H1 (cell line): ENCODE measurements around the gene FAM169A. TPM values are rescaled to one million over a fixed set of nuclear protein-coding genes. Genes with fewer than 3 reads are reported as not detected.

Experiments
- CTCF ChIA-PET: fragments of 300-600 bp; sonication (Branson Sonifier 250); formaldehyde crosslinking; loops from one replicate; lab custom pipeline; 2021; ENCODE audit not compliant: partially characterized antibody; lab: Charles Lee
- POLR2A ChIA-PET: fragments of 300-600 bp; sonication (Branson Sonifier 250); formaldehyde crosslinking; loops from one replicate; lab custom pipeline; 2021; ENCODE audit warnings: inconsistent platforms; ENCODE audit not compliant: partially characterized antibody; lab: Charles Lee
- DNase-seq, 2 experiments: peaks; one replicate each; pipeline versions ENCODE4 v3.0.0 to v3.0.0-alpha.2; 2010 to 2022; ENCODE audit warnings: low spot score in 2 of 2, low read depth in 1 of 2, mixed read lengths in 1 of 2
- FAIRE-seq: peaks from 2 replicates; lab custom pipeline; 2011; peaks lifted over from hg19 to GRCh38; lab: Jason Lieb, UNC
- H2AFZ ChIP-seq: 2 replicates; pipeline ENCODE4 v1.8.1; 2012; ENCODE audit warnings: low read length, inconsistent platforms
- H2AK5ac ChIP-seq: 2 replicates; pipeline ENCODE4 v1.6.1; 2013; ENCODE audit warnings: low read depth, low read length
- H2BK120ac ChIP-seq: replicated peaks from 2 replicates; pipeline ENCODE3; 2013; ENCODE audit warnings: low read depth, low read length, inconsistent platforms
- H2BK12ac ChIP-seq: 2 replicates; pipeline ENCODE4 v1.6.1; 2013; ENCODE audit warnings: low read depth, low read length
- H2BK15ac ChIP-seq: 2 replicates; pipeline ENCODE4 v1.6.1; 2013; ENCODE audit warnings: low read length
- H2BK20ac ChIP-seq: 2 replicates; pipeline ENCODE4 v1.6.1; 2013; ENCODE audit warnings: low read length
- H2BK5ac ChIP-seq: 2 replicates; pipeline ENCODE4 v1.6.1; 2013; ENCODE audit warnings: low read depth, low read length
- H3K14ac ChIP-seq: 2 replicates; pipeline ENCODE4 v1.6.1; 2013; ENCODE audit warnings: inconsistent platforms; ENCODE audit not compliant: insufficient read length
- H3K18ac ChIP-seq: 2 replicates; pipeline ENCODE4 v1.6.1; 2013; ENCODE audit warnings: low read length; ENCODE audit errors: extremely low read depth
- H3K23ac ChIP-seq: 2 replicates; pipeline ENCODE4 v1.6.1; 2013; ENCODE audit warnings: inconsistent platforms; ENCODE audit not compliant: insufficient read length
- H3K23me2 ChIP-seq: 2 replicates; pipeline ENCODE4 v1.6.1; 2013; ENCODE audit warnings: low read depth, low read length
- H3K27ac ChIP-seq: 2 replicates; pipeline ENCODE4 v1.6.1; 2011; ENCODE audit warnings: low read depth, low read length, inconsistent platforms
- H3K27me3 ChIP-seq, 4 experiments: replicated peaks in 1 of 4; 1 replicate in 1 of 4; 2 replicates in 3 of 4; pipeline versions ENCODE4 v1.6.1 to v1.8.1; 2011 to 2013; ENCODE audit warnings: low read length in 3 of 4, mild to moderate bottlenecking in 3 of 4, inconsistent platforms in 2 of 4, mixed read lengths in 2 of 4, moderate library complexity in 1 of 4; ENCODE audit not compliant: control insufficient read depth in 3 of 4, insufficient read depth in 3 of 4; ENCODE audit errors: extremely low read depth in 1 of 4
- H3K36me3 ChIP-seq, 4 experiments: 2 replicates each; pipeline versions ENCODE4 v1.6.1 to v1.8.1; 2011 to 2013; ENCODE audit warnings: mild to moderate bottlenecking in 4 of 4, low read length in 3 of 4, moderate library complexity in 2 of 4, control low read depth in 1 of 4, inconsistent platforms in 1 of 4; ENCODE audit not compliant: insufficient read depth in 4 of 4, control insufficient read depth in 2 of 4
- H3K4ac ChIP-seq: replicated peaks from 2 replicates; pipeline ENCODE3; 2013; ENCODE audit warnings: low read length, low read depth, mixed read lengths, inconsistent platforms; ENCODE audit not compliant: insufficient read length
- H3K4me1 ChIP-seq, 4 experiments: replicated peaks in 1 of 4; 1 replicate in 1 of 4; 2 replicates in 3 of 4; pipeline versions ENCODE4 v1.6.1 to v1.8.1; 2011 to 2013; ENCODE audit warnings: low read length in 3 of 4, inconsistent platforms in 2 of 4, mixed read lengths in 1 of 4; ENCODE audit not compliant: insufficient read depth in 4 of 4, control insufficient read depth in 3 of 4
- H3K4me2 ChIP-seq, 2 experiments: 2 replicates each; pipeline versions ENCODE4 v1.6.1 to v1.8.1; 2011 to 2013; ENCODE audit warnings: low read depth in 2 of 2, low read length in 2 of 2, control low read depth in 1 of 2, inconsistent platforms in 1 of 2, mild to moderate bottlenecking in 1 of 2; ENCODE audit not compliant: insufficient read depth in 1 of 2
- H3K4me3 ChIP-seq, 4 experiments: fragments of 200-600, 300-600 bp in 1 of 4; sonication (generic), shearing (Covaris generic), sonication (Bioruptor Twin) in 1 of 4; 2 replicates each; pipeline versions ENCODE4 v1.5.1 to v1.8.1; 2011 to 2016; ENCODE audit warnings: low read length in 4 of 4, low read depth in 3 of 4, control low read depth in 2 of 4, inconsistent platforms in 2 of 4, mild to moderate bottlenecking in 2 of 4, mixed read lengths in 1 of 4, moderate library complexity in 1 of 4; ENCODE audit not compliant: insufficient read depth in 2 of 4; ENCODE audit errors: extremely low read depth in 1 of 4
- H3K56ac ChIP-seq: replicated peaks from 2 replicates; pipeline ENCODE3; 2013; ENCODE audit warnings: low read depth, mild to moderate bottlenecking, mixed read lengths, low read length, inconsistent platforms; ENCODE audit not compliant: insufficient read length
- H3K79me1 ChIP-seq: 2 replicates; pipeline ENCODE4 v1.6.1; 2013; ENCODE audit warnings: low read depth, low read length, control low read depth
- H3K79me2 ChIP-seq, 2 experiments: 2 replicates each; pipeline versions ENCODE4 v1.6.1 to v1.8.1; 2012 to 2013; ENCODE audit warnings: low read length in 2 of 2, mild to moderate bottlenecking in 2 of 2, inconsistent platforms in 1 of 2; ENCODE audit not compliant: insufficient read depth in 2 of 2, control insufficient read depth in 1 of 2
- H3K9ac ChIP-seq, 4 experiments: replicated peaks in 1 of 4; 1 replicate in 1 of 4; 2 replicates in 3 of 4; pipeline versions ENCODE4 v1.6.1 to v1.8.1; 2011 to 2013; ENCODE audit warnings: low read depth in 3 of 4, low read length in 3 of 4, control low read depth in 2 of 4, mild to moderate bottlenecking in 2 of 4, moderate library complexity in 2 of 4, inconsistent platforms in 1 of 4; ENCODE audit errors: extremely low read depth in 1 of 4
- H3K9me3 ChIP-seq, 2 experiments: 2 replicates each; pipeline versions ENCODE4 v1.6.1 to v1.8.1; 2012 to 2013; ENCODE audit warnings: mild to moderate bottlenecking in 2 of 2, moderate library complexity in 2 of 2, control low read depth in 1 of 2, inconsistent platforms in 1 of 2, low read depth in 1 of 2, low read length in 1 of 2, mixed read lengths in 1 of 2; ENCODE audit not compliant: insufficient read depth in 2 of 2
- H4K20me1 ChIP-seq, 2 experiments: replicated peaks in 1 of 2; 2 replicates each; pipeline versions ENCODE3 to v1.8.1; 2011 to 2013; ENCODE audit warnings: inconsistent platforms in 2 of 2, low read length in 2 of 2, mild to moderate bottlenecking in 1 of 2; ENCODE audit not compliant: insufficient read depth in 2 of 2, control insufficient read depth in 1 of 2
- H4K5ac ChIP-seq: 2 replicates; pipeline ENCODE4 v1.6.1; 2013; ENCODE audit warnings: low read length, low read depth, mixed read lengths, inconsistent platforms; ENCODE audit not compliant: insufficient read length
- H4K8ac ChIP-seq: 2 replicates; pipeline ENCODE4 v1.8.0; 2013; ENCODE audit warnings: mild to moderate bottlenecking, moderate library complexity, low read length, inconsistent platforms; ENCODE audit not compliant: insufficient read depth; ENCODE audit errors: extremely low read depth
- H4K91ac ChIP-seq: replicated peaks from 2 replicates; pipeline ENCODE3; 2013; ENCODE audit warnings: low read length, mixed read lengths, inconsistent platforms; ENCODE audit not compliant: insufficient read length
- CEBPB ChIP-seq: IDR thresholded peaks from 2 replicates; pipeline ENCODE4 v1.6.1; 2012; ENCODE audit warnings: low read depth, low read length
- EGR1 ChIP-seq: IDR thresholded peaks from 2 replicates; pipeline ENCODE4 v1.6.1; 2011; ENCODE audit warnings: low read depth, low read length, borderline replicate concordance
- RAD21 ChIP-seq, 2 experiments: IDR thresholded peaks in 1 of 2; conservative IDR thresholded peaks in 1 of 2; 2 replicates each; pipeline ENCODE4 v1.6.1; 2011; ENCODE audit warnings: low read depth in 2 of 2, low read length in 2 of 2, improper control_type of control experiment in 1 of 2, inconsistent platforms in 1 of 2, mild to moderate bottlenecking in 1 of 2, moderate library complexity in 1 of 2
- SIN3A ChIP-seq, 2 experiments: IDR thresholded peaks in 1 of 2; conservative IDR thresholded peaks in 1 of 2; 2 replicates each; pipeline ENCODE4 v1.6.1; 2011 to 2012; ENCODE audit warnings: low read length in 2 of 2, improper control_type of control experiment in 1 of 2, low read depth in 1 of 2, mild to moderate bottlenecking in 1 of 2
- TBP ChIP-seq: IDR thresholded peaks from 2 replicates; pipeline ENCODE4 v1.6.1; 2011; ENCODE audit warnings: low read depth, low read length, improper control_type of control experiment
- WGBS, 2 experiments: shearing (Covaris generic) in 1 of 2; methylation state at CpG; one replicate each; pipeline versions ENCODE4 v1.1.6 to v1.1.7; 2013 to 2015; ENCODE audit warnings: low lambda C conversion rate in 2 of 2, mixed read lengths in 2 of 2, inconsistent platforms in 1 of 2, low coverage in 1 of 2, missing lambda C conversion rate in 1 of 2; ENCODE audit not compliant: insufficient replicate concordance in 2 of 2, insufficient coverage in 1 of 2, insufficient read length in 1 of 2; ENCODE audit errors: extremely low coverage in 1 of 2, missing lambda C conversion rate in 1 of 2; 5-methylcytosine and 5-hydroxymethylcytosine counted together
- polyA plus RNA-seq, 7 experiments: library from polyadenylated mRNA; depleted of rRNA in 3 of 7; stranded (reverse) in 5 of 7; unstranded in 2 of 7; fragments of >200 nt in 5 of 7; fragments of 200-250 nt in 2 of 7; gene quantifications; 1 replicate in 5 of 7; 2 replicates in 1 of 7; 4 replicates in 1 of 7; pipeline versions ENCODE4 v1.2.1 to v1.2.3, GENCODE V29; 2011 to 2013; ENCODE audit warnings: missing spikeins in 2 of 7, mixed read lengths in 2 of 7
- total RNA-seq: library from RNA; stranded (reverse); fragmentation: NEBNext Ultra II Directional; extraction: Animal tissue kit (Norgen Biotek cat#: 25700); gene quantifications from 2 replicates; pipeline ENCODE4 v1.2.1, GENCODE V29; 2021

Gene FAM169A
- total and polyA plus RNA-seq, 2 of the 8 experiments (the other 6 are each of a cell fraction or from before 2014, with no cell fraction given), result 12.6 to 83.1 TPM

DNA sequence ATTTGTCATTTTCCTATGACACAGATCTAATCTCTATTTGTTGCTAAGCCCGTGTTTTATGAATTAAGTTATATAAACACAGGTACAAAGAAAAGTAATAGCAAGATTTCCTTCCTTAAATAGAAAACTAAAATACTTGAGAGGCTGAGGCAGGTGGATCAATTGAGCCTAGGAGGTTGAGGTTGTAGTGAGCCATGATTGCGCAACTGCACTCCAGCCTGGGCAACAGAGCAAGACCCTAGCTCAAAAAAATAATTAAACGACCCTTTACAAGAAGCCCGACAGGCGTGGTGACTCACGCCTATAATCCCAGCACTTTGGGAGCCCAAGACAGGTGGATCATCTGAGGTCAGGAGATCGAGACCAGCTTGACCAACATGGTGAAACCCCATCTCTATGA lies 36.8 kb downstream of the FAM169A start:
- ChIA-PET CTCF (interaction anchor here (0.6 to 0.9 kb wide), 2 partner anchors 30 to 85 kb away, joined by 3 read pairs; no protein-coding TSS in a partner anchor), POLR2A (no interaction called here)
- H3K4me2 ChIP-seq, result no peak overlapping the region
- no peak overlapping the region for H4K91ac ChIP-seq
- no peak for DNase-seq
- 99% methylated on average over 7 of the region's 7 CpGs; no CpG with 5 or more reads in 1 of the 2 experiments for WGBS, 2 experiments
- H3K79me2 ChIP-seq, result peaks cover 0 to 87% of the 10 kb centered on the region in 2 experiments; a peak in 2 of 4 replicates
- H4K8ac ChIP-seq, result no peak overlapping the region
- TF ChIP-seq RAD21 (IDR thresholded peaks at IDR 0.05 in 1 of 2, conservative IDR thresholded peaks at IDR 0.05 in 1 of 2; ENCODE audit: low read depth in 2 of 2, low read length in 2 of 2), result no peak
- TF ChIP-seq CEBPB, result peak; percentile 96
- no peak for TF ChIP-seq TBP
- no peak for TF ChIP-seq SIN3A (conservative IDR thresholded peaks at IDR 0.05 in 1 of 2, IDR thresholded peaks at IDR 0.05 in 1 of 2; ENCODE audit: low read depth in 1 of 2, low read length in 2 of 2)
- TF ChIP-seq EGR1, result no peak
- H3K9me3 ChIP-seq, result no peaks in the 10 kb centered on the region
- no peaks in the 10 kb centered on the region for H3K79me1 ChIP-seq
- no peaks in the 10 kb centered on the region for H3K27me3 ChIP-seq
- H3K56ac ChIP-seq, result no peak overlapping the region
- no peak overlapping the region for H2BK12ac ChIP-seq
- H3K14ac ChIP-seq, result no peak overlapping the region
- peaks cover 0 to 32% (median 6%) of the 10 kb centered on the region in 4 experiments; a peak in 5 of 8 replicates for H3K36me3 ChIP-seq
- H2AK5ac ChIP-seq, result no peak overlapping the region
- no peak overlapping the region for H2AFZ ChIP-seq
- no peak overlapping the region for H2BK20ac ChIP-seq
- H2BK15ac ChIP-seq, result no peak overlapping the region
- no peak for FAIRE-seq
- peaks cover 0 to under 1% (median 0%) of the 10 kb centered on the region in 4 experiments; a peak in 1 of 7 replicates for H3K4me1 ChIP-seq
- H3K18ac ChIP-seq, result no peak overlapping the region
- H3K23ac ChIP-seq, result no peak overlapping the region
- no peak overlapping the region for H4K5ac ChIP-seq
- H3K4ac ChIP-seq, result no peak overlapping the region
- no peaks in the 10 kb centered on the region for H4K20me1 ChIP-seq
- H2BK5ac ChIP-seq, result no peak overlapping the region
- no peak overlapping the region for H3K27ac ChIP-seq
- no peak overlapping the region for H2BK120ac ChIP-seq
- H3K23me2 ChIP-seq, result peaks cover 2% of the 10 kb centered on the region; the same call in 1 of the 2 replicates
- H3K9ac ChIP-seq, result no peak overlapping the region
- no peak overlapping the region for H3K4me3 ChIP-seq
